SW 1271 (cell line): ENCODE data around the gene DEAF1.
"Not testable (repeated sequence)": the region's sequence is repeated elsewhere in the genome, so short reads cannot be mapped to it uniquely, and the experiment has no call there.

ENCODE experiments used
- DNase-seq, 2 experiments: peaks; one replicate each; lab custom pipeline; 2025; lab: John Stamatoyannopoulos, UW

The DEAF1 gene

GRCh38 chr11:694563-695287 lies at the start of gene DEAF1:
TSS of gene DEAF1 (minus strand) at chr11:695222. CDS start at chr11:695047, 175 bp downstream.
- DNase-seq, result peak in 1 of 2 experiments; percentile 92

- DNase-seq, result no peak
Measured at GRCh38 chr11:742571-743201, 47.7 kb upstream of the DEAF1 start.

- no peak for DNase-seq
Measured at GRCh38 chr11:742156-742546, 47.1 kb upstream of the DEAF1 start.

DNA sequence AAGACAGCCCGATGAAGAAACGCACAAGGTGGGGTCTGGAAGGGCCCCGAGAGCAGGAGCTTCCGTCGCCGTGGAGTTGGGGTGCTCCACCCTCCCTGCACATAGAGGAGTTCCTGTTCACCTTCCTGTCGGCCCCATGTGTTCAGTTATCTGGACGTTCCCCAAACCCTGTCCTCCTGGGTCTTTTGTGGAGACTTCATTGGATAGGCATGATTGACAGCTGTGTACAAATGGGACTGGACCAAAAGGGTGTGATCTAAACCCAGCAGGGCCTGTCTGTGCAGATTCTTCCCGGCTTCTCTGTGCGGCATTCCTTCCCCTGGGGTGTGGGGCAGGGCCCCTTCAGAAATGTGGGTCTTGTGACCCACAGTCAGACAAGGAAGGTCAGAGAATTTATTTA lies 42.9 kb upstream of the DEAF1 start:
- not testable (repeated sequence) for DNase-seq

DNA sequence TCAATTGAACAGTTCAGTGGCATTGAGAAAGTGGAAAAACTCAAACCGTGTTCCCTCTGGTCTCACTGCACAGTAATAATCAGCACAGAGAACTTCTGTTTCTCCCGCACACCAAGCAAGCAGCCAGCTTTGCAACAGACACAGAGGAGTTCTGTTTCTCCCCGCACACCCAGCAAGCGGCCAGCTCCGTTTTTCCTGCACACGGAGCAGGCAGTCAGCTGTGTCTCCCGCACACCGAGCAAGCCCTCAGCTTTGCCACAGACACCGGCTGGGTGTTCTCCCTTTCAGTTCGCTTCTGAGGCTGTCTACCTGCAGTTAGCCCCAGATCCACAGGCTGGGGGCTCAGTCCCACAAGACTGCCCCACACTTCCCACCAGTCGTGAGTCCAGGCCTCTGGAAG lies 42.3 kb upstream of the DEAF1 start:
- no peak for DNase-seq

DNA sequence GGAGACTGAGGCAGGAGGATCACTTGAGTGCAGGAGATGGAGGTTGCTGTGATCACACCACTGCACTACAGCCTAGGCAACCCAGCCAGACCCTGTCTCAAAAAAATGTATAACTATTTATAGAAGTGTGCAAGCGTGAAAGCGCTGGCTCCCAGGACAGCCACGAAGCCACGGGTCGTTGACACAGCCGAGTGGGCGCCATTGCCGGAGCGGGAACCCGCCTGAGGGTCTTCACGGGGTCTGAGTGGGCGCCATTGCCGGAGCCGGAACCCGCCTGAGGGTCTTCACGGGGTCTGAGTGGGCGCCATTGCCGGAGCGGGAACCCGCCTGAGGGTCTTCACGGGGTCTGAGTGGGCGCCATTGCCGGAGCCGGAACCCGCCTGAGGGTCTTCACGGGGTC lies 39.5 kb upstream of the DEAF1 start:
- not testable (repeated sequence) for DNase-seq

DNA sequence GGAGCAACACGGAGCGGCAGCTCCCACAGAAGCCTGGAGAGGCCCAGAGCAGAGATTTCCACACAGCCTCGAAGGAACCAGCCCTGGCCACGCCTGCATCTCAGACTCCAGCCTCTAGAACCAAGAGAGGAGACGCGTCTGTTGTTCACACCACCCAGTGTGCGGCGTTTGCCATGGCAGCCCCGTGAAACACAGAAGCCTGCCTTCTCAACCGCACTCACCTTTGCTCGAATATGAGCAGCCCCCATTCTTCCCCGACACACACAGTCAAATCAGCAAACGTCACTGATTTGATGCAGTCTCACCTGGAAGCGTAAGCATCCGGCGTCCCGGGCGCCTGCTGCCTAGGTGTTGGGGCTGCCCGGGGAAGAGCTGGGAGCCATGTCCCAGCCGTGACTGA lies 38.0 kb upstream of the DEAF1 start:
- DNase-seq, result no peak

- DNase-seq, result no peak
Measured at GRCh38 chr11:729492-730074, 34.6 kb upstream of the DEAF1 start.

DNA sequence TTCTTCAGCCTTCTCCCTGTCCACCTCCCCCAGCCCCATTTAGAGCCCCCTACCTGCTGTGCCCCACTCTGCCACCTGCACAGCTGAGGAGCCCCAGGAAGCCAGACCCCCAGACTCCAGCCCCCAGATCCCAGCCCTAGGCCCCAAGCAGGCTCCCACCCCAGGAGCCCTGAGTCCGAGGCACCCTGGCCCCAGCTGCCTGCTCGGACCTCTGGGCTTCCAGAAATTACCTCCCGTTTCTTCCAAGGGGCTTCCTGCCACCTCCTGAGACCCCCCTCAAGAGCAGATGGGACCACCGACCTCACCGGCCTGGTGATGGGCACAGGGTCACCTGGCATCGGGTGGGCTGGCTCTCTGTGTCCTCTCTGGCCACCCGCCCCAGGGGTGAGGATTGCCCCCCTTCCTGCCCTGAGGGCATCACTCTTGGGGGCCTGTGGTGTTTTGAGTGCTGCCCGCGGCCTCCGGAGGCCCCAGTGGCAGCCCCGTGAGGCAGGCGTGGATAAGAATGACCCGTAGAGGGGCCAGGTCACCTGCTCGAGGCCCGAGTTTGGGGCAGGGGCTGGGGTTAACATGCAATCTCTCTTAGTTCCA lies 34.0 kb upstream of the DEAF1 start:
- no peak for DNase-seq

DNA sequence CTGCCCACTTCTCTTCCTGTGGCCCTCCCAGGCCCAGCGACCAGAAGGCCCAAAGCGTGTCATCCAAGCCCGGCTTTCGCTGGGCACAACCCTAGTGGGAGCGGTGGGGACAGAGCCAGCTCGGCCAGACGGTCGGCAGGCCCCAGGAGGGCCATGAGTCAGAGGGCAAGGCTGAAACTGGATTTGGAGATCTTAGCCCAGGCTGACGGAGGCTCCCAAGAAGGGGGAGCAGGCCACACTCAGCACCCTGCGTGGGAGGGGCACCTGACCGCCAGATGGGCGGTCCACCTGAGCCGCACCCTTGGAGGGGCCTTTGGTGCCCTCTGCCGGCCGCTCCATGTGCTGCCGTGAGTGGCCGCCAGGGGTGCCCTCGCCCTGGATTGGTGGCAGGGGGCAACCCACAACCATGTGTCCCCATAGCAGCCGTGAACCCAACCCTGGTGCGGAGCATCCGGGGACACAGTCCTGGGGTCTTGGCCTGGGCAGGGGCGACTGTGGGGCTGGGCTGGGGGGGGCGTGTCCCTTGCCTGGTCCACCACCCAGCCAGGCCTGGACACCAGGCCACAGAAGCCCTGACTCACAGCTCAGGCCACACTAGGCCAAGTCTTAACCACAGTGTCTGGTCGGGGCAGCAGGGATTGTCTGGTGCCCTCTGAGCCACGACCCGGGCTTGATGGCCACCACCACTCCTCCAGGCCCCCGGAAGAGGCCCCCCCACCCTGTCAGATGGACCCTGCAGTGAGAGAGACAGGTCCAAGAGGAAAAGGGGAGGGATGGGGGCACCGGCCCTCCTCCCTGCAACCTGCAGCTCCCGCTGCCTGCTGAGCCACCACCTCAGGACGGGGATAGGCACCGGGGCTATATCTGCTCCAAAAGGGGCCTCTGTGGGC lies 33.1 kb upstream of the DEAF1 start:
- peak in 1 of 2 experiments; percentile 63 for DNase-seq

GRCh38 chr11:727281-727701 lies 32.3 kb upstream of the DEAF1 start:
- no peak for DNase-seq

GRCh38 chr11:726278-727220 lies 31.5 kb upstream of the DEAF1 start:
- DNase-seq, result no peak

GRCh38 chr11:725624-726202 lies 30.7 kb upstream of the DEAF1 start:
- no peak for DNase-seq

GRCh38 chr11:724778-725386 lies 29.9 kb upstream of the DEAF1 start:
- DNase-seq, result no peak

DNA sequence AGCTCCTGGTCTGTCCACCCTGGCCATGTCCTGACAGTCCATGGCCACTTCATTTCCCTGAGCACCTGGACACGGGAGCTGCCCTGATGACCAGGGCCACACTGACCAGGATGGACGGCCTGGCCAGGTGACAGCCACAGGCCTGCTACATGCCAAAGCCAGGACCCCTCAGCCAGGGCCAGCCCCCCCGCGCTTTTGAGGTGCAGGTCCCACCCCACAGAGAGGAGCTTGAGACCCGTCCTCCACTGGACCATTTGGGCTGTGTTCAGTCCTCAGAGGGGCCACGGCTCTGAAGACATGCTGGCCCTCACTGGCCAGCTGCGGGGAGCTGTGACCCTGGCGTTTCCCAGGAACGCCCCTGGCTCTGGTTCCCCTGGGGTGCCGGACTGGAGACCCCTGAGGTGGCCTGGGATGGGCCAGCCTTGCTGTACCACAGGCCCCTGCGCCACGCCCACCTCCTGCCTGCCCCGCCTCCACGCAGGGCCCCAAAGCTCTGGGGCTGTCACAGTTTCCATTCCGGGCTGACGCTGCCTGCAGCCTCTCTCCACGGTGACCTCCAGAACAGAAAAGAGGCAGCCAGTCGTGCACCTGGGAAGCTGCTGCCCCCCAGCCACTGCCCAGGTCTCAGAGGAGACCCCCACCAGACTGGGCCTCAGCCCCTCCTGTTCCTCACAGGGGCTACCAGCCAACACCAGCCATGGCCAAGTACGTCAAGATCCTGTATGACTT lies 29.2 kb upstream of the DEAF1 start:
- DNase-seq, result no peak

DNA sequence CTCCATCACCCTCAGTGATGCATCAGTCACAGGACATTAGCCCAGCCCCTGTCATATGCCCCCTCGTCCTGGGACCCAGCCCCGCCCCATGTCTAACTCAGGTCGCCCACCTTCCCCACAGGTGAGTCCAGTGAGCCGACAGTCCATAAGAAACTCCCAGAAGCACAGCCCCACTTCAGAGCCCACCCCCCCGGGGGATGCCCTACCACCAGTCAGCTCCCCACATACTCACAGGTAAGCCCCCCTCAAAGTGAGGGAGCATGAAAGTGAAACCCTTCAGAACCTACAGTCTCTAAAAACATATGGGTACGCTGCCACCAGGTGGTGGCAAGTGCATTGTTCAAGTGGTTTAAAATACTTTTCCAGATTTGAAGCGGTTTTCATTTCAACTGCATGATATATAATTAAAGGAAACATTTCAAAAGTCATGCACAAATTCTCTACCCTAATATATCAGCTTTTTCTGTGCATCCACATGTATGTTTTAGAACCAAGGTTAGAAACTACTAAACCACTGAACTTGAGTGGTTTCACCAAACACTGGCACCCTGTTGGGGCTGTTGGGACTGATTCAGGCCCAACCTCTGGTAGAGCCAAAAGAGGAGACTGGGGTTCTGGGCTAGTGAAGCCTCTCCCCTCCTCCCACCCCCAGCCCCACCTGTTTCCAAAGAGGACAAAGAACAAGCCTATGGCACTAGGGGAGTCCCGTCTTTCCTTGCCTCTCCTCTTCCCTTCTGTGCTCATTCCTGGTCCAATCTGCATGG lies 28.3 kb upstream of the DEAF1 start:
- DNase-seq, result peak in 1 of 2 experiments; percentile 57

DNA sequence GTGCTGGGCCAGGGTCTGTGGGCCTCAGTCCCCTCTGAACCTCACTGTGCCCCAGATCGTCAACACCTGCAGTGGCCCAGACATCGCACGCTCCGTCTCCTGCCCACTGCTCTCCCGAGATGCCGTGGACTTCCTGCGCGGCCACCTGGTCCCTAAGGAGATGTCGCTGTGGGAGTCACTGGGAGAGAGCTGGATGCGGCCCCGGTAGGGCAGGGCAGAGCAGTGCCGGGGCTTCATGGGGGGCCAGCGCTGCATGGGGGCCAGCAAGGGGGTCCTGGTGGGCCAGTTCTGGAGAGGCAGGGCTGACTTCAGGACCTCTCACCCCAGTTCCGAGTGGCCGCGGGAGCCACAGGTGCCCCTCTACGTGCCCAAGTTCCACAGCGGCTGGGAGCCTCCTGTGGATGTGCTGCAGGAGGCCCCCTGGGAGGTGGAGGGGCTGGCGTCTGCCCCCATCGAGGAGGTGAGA lies 27.4 kb upstream of the DEAF1 start:
- DNase-seq, result no peak

DNA sequence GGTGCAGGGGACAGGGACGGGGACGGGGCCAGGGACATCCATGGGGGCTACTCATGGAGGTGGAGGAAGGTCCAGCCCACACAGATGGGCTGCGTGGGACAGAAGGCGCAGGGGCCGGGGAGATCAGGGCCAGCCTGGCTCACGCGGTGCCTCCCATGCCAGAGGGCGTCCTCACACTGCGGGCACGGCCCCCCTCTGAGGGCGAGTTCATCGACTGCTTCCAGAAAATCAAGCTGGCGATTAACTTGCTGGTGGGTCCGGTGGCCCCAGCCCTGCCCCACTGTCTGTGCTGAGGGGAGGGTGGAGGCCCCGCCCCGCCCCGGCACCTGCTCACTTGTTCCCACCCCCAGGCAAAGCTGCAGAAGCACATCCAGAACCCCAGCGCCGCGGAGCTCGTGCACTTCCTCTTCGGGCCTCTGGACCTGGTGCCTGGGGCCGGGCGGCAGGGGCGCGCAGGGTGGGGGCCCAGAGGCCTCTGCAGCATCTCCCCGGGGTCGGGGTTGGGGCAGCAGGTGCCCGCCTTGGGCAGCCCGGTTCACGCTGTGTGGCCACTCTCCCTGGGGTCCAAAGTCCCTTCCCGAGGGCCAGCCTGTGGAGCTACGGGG lies 26.8 kb upstream of the DEAF1 start:
- no peak for DNase-seq
